NCI-H2171 (cell line): ENCODE results near the gene ESRRG.
A peak's percentile ranks its signal among the peaks of the same experiment; 100 is the strongest.

Experiments
- DNase-seq: peaks from one replicate; lab custom pipeline; 2025; lab: John Stamatoyannopoulos, UW

Gene ESRRG

GRCh38 chr1:216723274-216723780, at the start of gene ESRRG:
Gene ESRRG (minus strand): TSS chr1:216723429. CDS start chr1:216723299, 130 bp downstream.
- DNase-seq = peak; percentile 94

GRCh38 chr1:216771922-216772321, 48.7 kb upstream of the ESRRG start:
- no peak for DNase-seq

GRCh38 chr1:216766633-216767327, 43.6 kb upstream of the ESRRG start:
- DNase-seq = no peak

GRCh38 chr1:216765346-216766300, 42.4 kb upstream of the ESRRG start:
- no peak for DNase-seq

GRCh38 chr1:216758161-216758560, 34.9 kb upstream of the ESRRG start:
- no peak for DNase-seq

- no peak for DNase-seq
Measured at GRCh38 chr1:216757110-216757509, 33.9 kb upstream of the ESRRG start.

GRCh38 chr1:216750961-216751360, 27.7 kb upstream of the ESRRG start:
- DNase-seq = no peak

- DNase-seq = peak; percentile 58
Measured at GRCh38 chr1:216750031-216750627, 26.9 kb upstream of the ESRRG start.

- DNase-seq = no peak
Measured at GRCh38 chr1:216749232-216749631, 26.0 kb upstream of the ESRRG start.

- DNase-seq = no peak
Measured at GRCh38 chr1:216742625-216743024, 19.4 kb upstream of the ESRRG start.

GRCh38 chr1:216740331-216740730, 17.1 kb upstream of the ESRRG start:
- DNase-seq = no peak

- DNase-seq = no peak
Measured at GRCh38 chr1:216739793-216740192, 16.6 kb upstream of the ESRRG start.

- no peak for DNase-seq
Measured at GRCh38 chr1:216732121-216732520, 8.9 kb upstream of the ESRRG start.

GRCh38 chr1:216731562-216731961, 8.3 kb upstream of the ESRRG start:
- no peak for DNase-seq

- DNase-seq = no peak
Measured at GRCh38 chr1:216726435-216726834, 3.2 kb upstream of the ESRRG start.

GRCh38 chr1:216722821-216723220, 408 bp downstream of the ESRRG start:
- DNase-seq = no peak

- DNase-seq = no peak
Measured at GRCh38 chr1:216721863-216722262, 1.4 kb downstream of the ESRRG start.

- DNase-seq = no peak
Measured at GRCh38 chr1:216721062-216721461, 2.2 kb downstream of the ESRRG start.

GRCh38 chr1:216711712-216712111, 11.5 kb downstream of the ESRRG start:
- DNase-seq = no peak

GRCh38 chr1:216710598-216711333, 12.5 kb downstream of the ESRRG start:
- DNase-seq = no peak

- DNase-seq = no peak
Measured at GRCh38 chr1:216710055-216710454, 13.2 kb downstream of the ESRRG start.

- peak; percentile 92 for DNase-seq
Measured at GRCh38 chr1:216705676-216706075, 17.6 kb downstream of the ESRRG start.
